Mucosa of gallbladder (tissue), 1 donor: ENCODE measurements around the gene AURKB. TPM values are rescaled to one million over a fixed set of nuclear protein-coding genes. Genes with fewer than 3 reads are reported as not detected.
"Not testable (repeated sequence)": the region's sequence is repeated elsewhere in the genome, so short reads cannot be mapped to it uniquely, and the experiment has no call there.

Source experiments
- DNase-seq: peaks from one replicate; pipeline ENCODE4 v3.0.0-alpha.2; 2020; ENCODE audit warnings: low spot score
- total RNA-seq: library from RNA; stranded (reverse); gene quantifications from one replicate; pipeline ENCODE4 v1.2.1, GENCODE V29; 2021
- donor health status: DM: no; HTN: no; CAD: no.

The AURKB gene
- total RNA-seq, 1 donor from 2014 or later: 1.9 TPM

DNA sequence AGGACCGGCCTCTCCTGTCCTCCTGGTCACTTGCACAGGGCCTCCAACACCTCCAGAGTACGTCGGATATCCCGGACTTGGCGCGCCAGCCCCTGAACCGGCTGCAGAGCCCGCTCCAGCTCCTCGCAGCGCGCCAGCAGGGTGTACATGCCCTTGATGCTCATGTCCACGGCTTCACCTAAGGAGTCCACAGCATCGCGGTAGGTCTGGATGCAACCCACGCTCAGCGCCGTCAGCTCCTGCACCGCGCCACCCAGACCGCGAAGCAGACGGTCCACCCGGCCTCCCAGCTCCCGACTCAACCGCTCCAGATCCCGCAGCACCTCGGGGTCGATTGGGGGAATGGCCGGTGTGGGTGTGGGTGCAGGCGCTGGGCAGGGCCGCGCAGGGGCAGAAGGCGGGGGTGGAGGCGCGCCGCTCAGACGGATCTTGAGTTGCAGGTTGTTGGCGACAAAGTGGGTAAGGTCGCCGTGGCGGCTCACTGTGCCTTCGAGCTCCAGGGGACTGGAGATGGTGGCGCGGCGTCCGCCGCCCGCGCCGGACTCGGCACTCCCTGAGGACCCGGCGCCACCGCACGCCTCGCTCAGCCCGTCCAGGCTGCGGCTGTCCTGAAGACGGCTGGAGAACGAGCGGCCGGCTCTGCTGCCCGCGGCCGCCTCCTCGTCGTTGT, 21.2 kb downstream of the AURKB start:
- no peak for DNase-seq

DNA sequence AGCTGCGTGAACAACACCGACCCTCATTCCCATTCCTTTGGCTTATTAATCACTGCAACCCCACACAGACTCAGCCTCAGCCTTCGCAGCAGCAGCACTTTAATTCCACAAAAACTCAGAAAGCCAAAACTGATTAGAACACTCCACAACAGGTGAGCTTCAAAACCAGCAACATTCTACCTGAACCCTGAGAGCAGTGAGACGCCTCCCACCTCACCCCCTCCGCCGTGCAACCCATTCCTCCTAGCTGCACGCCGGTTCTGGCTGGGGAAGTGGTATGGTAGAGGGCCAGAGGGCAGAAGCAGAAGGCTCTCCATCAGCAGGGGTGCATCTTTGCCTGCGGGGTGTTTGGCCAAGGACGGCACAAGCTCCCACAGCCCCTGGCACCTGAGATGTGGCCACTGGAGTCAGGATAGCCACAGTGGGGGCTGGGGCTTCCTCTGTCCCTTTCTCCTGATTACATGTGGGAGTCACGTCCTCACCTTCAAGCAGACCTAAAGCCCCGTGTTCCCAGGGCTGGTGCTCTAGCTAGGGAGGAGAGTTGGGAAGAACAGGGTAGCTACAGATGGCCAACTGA, 22.0 kb downstream of the AURKB start:
- no peak for DNase-seq

DNA sequence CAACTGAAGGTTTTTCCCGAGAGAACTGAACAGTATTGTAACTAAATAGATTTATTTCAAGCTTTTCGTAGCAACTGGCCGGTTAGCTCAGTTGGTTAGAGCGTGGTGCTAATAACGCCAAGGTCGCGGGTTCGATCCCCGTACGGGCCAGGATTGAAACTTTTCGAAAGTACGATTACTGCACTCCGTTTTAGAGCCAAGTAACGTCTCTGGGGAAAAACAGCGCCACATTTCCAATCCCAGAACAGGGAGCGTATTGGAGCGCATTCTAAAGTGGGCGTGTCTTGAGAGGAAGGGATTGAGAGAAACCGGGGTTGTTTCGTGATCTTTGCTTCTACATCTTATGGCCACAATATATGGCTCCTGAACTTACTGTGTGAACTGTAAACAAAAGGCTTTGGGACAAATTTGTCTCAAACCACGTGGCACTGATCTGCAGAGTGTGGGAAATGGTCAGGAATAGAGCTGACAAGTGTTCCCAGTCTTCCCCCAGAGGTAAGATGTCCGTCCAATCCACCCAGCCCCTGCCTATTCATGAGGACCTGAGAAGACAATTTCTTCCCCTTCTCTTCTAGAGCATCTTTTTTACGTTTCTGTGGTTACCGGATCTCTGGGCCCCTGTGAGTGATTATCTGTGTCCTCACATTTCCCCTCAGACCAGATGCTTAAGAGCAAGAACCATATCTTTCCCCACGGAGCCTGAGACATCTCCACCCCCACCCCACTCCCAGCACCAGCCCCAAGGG, 22.7 kb downstream of the AURKB start:
- peak; percentile 95 for DNase-seq

DNA sequence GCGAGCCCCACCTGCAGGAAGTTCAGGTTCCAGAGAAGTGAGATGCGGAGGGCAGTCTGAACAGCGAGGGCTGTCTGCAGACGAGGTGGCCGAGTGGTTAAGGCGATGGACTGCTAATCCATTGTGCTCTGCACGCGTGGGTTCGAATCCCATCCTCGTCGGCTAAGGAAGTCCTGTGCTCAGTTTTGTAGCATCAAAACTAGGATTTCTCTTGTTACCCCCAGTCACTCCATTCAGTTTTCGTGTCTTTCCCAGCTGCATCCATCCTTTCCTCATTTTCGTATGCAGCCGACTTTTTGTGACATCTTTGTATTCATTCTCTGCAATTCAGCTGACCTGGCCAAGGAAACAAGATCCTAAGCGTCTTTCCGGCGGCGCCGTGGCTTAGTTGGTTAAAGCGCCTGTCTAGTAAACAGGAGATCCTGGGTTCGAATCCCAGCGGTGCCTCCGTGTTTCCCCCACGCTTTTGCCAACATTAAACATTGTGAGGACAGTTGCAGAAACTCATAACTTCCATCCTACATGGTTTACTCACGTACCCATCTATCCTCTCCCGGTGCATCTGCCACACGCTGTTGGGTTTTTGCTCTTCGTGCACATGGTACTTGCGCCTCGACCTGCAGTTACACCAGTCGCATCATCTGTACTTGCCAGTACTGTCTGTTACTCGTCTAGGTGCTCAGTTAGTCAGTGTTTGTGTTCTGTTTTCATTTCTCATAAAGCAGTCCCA, 23.4 kb downstream of the AURKB start:
- DNase-seq: peak; percentile 95

DNA sequence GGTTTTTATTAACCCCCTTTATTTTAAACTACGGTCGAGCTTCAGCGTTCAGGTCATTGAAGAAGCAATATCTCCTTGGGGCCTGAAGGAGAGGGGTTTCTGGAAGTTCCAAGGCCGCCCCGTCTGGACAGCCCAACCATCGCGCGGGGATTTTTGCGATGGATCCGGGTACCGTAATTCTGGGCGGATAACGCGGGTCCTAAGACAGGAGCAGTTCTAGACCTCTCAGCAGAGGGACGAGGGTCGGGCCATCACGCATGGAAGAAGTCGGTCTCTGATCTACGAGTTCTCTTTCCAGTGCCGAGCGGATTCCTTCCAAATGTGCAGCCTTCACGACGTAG, 24.0 kb downstream of the AURKB start:
- DNase-seq: no peak

DNA sequence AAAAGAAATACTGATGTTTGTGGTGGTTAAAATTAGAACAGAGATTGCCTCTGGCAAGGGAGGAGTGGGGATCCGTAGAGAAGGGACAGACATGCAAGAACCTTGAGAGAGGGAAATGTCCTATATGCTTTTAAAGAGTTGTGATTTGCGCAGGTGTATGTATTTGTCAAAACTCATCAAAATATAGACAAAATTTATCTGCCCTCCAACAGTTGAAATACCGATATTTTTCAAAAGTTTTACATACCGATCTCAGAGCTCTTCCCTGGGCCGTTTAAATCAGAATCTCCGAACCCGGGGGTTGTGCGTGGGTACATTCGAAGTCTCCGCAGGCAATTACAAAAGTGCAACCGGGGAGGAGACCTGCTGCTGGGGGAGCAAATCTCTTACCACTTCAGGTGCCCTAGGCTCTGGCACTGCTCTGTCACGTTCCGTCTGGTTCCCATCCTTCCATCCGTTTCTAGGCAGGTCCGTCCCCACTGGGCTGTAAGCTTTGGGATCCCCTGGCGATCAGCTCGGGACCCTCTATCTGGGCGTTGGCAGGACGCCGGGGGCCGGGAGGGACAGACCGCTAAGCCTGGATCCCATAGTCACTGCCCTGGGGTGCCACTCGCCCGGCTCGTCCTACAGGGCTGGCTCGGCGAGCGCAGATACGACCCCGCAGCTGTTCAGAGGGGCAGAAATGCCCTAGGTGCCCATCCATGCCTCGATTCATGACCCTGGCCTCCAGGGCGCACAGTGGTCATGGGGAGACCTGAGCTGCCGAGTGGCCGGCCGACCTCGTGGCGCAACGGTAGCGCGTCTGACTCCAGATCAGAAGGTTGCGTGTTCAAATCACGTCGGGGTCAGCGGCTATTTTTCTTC, 24.6 kb downstream of the AURKB start:
- peak; percentile 94 for DNase-seq

DNA sequence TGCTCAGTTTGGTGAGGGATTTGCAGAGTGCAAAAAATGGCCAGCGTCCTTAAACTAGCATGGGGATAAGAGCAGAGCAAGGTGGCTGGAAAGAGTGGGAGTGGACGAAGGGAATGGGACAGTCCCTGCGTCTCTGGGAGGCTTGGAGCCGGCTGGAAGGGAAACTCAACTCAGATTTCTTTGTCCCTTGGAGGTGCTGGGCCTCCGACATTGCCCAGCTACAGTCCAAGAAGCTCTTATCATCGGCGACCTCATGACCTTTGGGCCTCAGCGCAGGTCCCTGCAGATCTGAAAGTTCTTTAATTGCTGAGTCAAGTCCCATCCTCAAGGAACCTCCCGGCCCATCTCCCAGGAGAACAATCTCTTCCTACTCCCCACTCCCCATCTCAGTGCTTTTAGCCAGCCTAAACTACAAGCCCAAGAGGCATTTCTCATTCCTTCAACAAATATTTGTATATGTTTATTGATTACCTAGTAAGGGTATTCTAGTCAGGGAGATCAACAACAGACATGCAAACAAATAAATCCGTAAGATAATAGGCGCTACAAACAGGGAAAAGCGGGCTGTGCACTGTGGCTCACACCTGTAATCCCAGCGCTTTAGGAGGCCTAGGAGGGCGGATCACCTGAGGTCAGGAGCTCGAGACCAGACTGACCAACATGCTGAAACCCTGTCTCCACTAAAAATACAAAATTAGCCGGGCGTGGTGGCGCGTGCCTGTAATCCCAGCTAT, 33.2 kb downstream of the AURKB start:
- DNase-seq: no peak

DNA sequence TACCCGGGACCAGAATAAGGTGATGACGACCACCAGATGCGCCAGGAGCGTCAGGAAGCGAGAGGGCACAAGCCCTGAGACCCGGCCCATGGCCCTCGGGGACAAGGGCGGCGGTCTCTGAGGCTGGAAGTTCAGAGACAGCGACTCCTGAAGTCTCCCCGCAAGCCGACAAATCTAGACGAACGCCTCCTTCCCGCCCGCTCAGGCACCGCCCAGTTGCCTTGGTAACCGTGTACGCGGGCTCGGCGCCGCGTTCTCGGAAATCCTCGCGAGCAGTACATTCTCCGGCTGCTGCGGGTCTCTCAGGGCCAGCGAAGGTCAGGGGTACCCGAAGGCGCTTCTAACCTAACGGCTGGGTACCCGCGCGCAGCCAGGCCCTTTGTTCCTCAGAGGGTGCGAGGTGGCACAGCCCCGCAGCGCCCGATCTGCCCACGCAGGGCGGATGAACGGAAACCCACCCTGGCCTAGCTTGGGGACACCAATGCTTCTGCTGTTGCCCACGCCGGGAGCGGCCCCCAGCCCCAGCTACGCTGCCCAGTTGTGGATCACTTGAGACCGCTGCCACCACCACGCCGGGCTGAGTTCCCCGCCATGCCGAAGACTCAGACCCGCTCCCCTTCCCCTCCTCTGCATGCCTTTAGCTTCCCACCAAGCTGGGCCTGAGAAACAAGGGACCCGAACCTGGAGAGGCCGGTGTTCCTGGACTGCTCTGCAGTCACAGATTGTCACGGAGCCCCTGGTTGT, 34.0 kb downstream of the AURKB start, which contains the start of gene TMEM107:
TSS of gene TMEM107 (minus strand) at position 184 of the 744 bp plus-strand sequence. CDS start at position 90, 94 bp downstream.
- peak; percentile 88 for DNase-seq

DNA sequence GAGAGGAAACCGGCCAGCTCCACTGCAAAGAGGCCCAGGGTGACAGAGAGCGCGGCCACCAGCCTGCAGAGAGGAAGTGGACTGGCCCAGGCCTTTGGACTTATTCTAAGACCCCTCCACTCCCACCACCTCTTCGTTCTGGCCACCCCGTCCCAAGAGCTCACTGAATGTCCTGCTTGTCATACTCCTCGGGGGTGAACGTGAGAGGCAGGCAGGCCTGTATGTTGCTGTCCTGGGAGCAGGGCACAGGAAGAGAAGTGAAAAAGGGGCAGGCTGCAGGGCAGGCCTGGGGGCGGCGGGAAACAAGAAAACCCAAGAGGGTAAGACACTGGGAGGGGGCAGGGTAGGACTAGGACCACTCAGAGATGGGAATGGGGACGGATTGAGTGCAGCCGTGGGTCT, 34.6 kb downstream of the AURKB start:
- no peak for DNase-seq

DNA sequence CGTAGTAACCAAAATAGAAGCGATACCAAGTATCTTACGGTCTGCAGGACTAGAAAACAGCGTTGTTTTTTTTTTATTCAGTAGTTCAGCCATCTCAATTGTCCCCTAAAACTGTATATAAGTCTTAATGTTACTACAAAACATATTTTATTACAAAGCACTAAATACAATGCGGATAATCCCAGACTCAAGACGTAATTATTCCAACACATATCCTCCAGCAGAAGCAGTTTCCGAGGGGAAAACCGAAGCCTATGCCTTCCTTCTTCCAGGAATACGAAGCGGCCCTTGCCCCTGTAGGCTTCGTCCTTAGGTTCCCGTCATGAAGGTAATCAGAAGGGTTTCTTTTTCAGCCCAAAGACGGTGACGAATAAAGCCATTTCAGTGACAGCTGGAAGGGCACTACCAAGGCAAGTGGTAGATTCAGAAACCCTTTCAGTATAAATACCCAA, 36.5 kb downstream of the AURKB start:
- DNase-seq: no peak

DNA sequence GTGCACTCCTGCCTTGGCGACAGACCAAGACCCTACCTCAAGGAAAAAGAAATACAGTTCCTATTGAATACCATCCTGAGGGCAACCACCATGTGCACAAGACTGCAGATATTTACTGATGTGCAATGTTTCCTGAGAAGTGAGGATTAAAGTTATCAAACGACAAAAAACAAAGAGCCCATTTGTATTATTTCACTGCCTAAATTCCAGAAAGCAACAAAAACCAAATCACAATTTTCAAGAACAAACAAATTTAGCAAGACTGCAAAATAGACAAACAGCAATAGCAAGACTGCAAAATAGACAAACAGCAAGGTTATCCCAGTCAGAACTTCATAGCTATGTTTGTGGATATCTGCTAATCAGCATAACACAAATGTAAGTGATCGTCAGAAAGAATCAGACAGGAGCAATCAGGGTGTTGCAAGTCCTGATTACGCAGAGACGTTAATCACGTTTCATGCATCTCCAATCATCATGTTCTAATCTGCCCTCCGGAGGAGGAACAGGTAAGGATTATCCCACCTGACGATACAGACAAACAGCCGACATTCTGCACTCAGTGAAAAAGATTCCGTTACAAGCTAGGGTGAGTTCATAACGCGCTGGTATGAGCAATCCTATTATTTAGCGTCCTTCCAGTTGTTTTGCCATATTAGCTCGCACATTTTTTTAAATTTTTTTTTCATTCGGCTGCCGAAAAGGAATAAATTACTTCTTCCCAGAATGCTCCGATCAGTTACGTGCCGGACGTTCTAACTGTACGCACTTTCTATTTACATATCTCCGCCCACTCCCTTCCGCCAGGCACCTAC, 37.1 kb downstream of the AURKB start:
- DNase-seq: peak; percentile 86

DNA sequence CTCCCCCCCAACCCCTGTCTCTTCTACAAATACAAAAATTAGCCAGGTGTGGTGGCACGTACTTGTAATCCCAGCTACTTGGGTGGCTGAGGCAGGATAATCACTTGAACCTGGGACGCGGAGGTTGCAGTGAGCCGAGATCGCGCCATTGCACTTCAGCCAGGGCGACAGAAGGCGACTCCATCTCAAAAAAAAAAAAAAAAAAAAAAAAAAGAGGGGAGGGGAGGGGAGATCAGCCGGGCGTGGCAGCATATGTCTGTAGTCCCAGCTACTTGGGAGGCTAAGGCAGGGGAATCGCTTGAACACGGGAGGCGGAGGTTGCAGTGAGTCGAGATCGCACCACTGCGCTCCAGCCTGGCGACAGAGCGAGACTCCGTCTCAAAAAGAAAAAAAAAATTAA, 40.2 kb downstream of the AURKB start:
- DNase-seq: not testable (repeated sequence)

DNA sequence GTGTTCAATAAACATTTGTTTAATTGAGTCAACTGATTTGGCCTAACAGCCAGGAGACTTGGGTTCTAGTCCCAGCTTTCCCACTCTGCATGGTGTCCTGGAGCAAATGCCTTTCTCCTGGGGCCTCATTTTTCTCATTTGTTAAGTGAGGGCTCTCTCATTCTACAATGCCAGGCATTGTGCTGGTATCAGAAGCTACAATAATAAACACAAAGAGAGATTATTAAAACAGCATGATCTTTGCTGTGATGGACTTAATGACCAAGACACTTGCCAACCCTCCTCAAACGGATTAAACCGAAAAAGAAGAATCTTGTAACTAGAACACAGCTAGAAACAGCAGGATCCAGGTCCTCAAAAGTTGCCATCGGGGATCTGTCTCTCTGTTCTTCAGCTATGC, 42.8 kb downstream of the AURKB start:
- no peak for DNase-seq

DNA sequence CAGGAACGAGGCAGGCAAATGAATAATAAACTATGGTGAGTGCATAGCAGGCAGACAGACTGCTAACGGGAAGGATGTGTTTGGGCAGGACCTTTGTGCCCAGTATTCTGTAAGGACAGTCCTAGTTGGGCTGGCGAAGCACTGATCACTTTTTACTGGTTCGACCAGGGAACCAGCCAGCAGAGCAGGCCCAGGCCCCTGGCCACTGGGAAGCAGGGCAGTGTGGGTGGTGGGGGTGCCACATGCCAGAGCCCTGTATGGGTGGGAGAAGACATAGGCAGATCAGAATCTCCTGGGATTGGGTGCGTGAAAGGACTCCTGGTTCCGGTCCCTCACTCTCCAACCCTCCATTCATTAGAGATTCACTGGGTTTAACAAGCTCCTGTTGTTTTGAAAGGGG, 43.6 kb downstream of the AURKB start:
- DNase-seq: no peak

DNA sequence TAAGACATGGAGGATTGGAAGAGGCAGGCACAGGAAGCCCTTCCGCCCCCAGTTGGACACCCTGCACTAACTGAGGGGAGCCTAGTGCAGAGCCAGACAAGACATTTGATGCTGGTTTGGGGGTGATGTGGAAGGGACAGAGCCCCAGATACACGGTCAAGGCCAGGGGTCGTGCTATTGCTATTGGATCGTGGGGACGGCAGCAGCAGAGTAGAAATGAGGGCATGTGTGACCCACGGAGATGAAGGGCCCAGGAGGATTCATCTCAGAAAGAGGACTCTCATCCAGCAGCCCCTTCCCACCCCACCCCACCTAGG, 45.6 kb downstream of the AURKB start:
- no peak for DNase-seq

DNA sequence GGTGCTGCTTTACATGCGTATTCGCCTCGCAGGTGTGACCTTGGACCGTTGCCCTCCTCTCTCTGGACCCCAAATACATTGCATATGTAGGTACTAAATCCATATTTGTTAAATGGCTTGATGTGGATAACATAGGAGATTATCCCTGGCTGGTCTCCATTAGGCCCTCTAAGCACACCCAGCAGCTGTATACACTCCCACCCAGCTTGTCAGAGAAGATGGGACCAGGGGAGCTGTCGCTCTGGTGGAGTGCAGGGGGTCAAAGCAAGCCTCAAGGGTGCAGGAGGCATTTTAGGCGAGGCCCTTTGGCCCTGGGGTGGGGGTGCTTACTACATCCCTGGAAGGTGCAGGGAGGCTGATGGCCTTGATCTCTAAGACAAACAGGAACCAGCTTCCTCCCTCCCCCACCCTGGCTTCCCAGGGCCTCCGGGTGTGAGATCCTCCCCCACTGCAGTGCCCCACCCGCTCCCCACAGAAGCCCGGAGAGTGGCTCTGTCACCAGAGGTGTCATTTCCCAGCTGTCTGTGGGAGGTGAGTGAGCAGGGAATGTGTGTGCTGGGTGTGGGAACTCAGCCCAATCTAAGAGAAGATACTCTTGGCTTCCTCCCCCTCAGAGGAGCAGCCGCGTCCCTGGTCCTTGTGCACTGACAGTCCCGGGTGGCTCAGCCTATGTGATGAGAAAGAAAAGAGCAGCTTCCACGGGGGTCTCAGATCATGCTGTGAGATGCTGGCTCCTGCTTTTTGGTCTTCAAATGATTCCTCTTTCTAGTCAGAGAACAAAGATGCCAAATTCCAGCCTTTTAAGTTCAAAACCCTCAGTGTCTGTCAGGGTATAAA, 46.2 kb downstream of the AURKB start:
- peak; percentile 73 for DNase-seq

DNA sequence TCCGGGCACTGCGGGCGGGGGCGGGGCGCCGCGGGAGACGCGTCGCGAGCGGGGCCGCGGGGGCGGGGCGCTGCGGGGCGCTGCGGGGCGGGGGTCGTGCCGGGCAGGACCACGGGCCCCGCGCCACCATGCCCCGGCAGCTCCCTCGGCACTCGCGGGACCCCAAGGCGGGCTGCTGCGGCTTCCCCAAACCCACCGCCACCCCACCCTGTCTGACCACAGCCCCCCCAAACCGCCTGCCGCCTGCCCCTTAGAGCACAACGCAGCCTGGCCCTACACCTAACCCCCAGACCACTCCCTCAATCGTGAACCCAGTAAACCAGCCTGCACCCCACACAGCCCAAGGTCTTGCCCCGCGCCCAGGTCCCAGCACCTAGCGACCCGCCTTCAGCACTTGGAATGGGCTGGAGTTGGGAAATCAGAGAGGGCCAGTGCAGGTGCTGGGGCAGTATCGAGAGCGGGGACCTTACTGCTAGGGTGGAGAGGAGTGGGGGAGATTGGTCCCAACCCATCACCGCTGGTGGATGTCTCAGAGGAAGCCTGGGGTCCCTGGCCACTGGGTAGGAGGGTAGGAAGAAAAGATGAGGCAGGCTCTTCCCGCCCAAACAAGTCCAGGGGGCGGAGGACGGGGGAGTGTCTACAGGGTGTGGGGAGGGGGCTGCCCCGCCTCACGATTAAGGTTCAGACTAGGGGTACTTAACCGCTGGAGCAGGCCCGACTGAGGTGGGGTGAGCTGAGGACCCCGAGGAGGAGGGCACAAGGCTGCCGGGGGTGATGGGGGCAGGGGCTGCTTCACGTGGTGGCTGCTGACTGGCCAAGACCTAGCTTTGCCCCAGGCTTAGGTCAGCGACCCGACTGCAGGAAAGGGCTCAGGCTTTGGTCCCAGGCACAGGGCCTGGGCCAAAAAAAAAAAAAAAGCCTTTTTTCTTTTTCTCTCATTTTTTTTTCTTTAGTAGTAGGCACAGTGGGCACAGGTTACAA, 47.1 kb downstream of the AURKB start:
- DNase-seq: no peak
